GM19240 (cell line): Measurements from ENCODE around the gene FBXL20.
"Not testable (repeated sequence)": the region's sequence is repeated elsewhere in the genome, so short reads cannot be mapped to it uniquely, and the experiment has no call there.

ENCODE experiments used
- DNase-seq: peaks from one replicate; pipeline ENCODE4 v3.0.0; 2011; ENCODE audit warnings: low spot score; ENCODE audit not compliant: insufficient read length

FBXL20 gene

DNA sequence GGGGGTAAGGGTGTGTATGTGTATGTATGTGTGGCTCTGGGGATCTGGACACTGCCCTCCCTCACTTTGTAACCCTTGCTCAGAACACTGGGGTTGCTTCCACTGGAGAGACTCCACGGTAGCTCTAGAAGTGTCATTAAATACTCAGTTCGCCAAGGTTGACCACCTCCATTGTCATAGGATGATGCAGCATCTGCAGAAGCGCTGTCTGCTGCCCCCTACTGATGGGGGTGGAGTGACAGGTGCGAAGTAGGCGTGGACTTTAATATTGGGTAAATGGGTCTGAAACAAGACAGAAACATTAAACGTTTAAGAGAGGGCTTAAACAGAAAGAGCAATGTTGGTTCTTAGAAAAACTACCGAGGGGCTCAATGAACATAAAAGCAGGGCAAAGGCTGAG lies 140.1 kb downstream of the FBXL20 start:
- DNase-seq: no peak

GRCh38 chr17:39252788-39253460 lies 148.5 kb downstream of the FBXL20 start:
- DNase-seq: no peak

DNA sequence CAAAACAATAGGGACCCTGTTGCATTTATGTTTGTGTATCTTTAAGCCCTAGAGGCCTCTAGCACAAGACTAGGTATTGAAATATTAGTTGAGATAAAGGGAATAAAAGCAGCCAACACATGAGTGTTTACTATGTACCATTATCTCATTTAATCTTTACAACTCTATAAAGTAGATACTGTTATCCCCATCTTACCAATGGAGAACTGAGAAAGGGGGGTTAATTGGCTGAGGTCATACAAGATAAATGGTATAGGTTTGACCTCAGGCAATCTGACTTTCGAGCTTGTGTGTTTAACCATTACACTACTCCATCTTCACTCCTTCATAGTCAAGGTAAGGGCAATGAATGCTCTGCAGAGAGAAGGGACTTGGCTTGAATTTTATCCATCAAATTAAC lies 149.4 kb downstream of the FBXL20 start:
- DNase-seq: no peak

GRCh38 chr17:39250076-39250475 lies 151.3 kb downstream of the FBXL20 start:
- DNase-seq: not testable (repeated sequence)

GRCh38 chr17:39246274-39246673 lies 155.2 kb downstream of the FBXL20 start:
- DNase-seq: no peak

GRCh38 chr17:39244600-39245570 lies 156.5 kb downstream of the FBXL20 start:
- peak; percentile 68 for DNase-seq

GRCh38 chr17:39244016-39244599 lies 157.3 kb downstream of the FBXL20 start:
- no peak for DNase-seq

- no peak for DNase-seq
Measured at GRCh38 chr17:39243155-39243554, 158.3 kb downstream of the FBXL20 start.

GRCh38 chr17:39240631-39241030 lies 160.8 kb downstream of the FBXL20 start:
- DNase-seq: no peak

DNA sequence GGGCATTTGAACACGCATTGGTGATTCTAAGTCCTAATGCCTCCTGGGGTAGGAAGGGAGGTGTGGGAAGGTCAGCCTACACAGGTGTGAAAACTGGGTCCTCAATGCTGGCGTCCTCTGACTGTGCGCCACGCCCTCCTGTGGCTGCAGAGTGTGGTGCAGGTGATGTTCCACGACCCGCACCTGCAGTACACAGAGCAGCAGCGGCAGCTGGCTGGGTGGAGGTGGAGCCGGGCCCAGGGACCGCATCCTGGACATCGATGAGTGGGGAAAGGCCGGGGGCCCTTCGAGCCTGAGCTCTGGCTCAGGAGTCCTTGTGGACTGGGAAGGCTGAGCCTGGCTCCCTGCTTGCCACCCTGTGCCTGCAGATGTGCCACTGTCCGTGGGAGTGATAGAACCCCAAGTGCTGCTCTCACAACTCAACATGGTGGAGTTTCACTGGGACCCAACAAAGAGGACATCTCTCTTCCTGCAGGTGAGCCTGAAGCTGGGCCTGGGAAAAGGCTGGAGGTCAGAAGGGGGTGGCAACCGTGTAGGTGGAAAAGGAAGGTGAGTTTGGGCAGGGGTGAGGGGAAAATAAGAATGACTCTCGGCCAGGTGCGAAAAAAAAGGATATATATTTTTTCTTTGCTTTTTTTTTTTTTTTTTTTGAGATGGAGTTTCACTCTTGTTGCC lies 161.6 kb downstream of the FBXL20 start:
- no peak for DNase-seq

DNA sequence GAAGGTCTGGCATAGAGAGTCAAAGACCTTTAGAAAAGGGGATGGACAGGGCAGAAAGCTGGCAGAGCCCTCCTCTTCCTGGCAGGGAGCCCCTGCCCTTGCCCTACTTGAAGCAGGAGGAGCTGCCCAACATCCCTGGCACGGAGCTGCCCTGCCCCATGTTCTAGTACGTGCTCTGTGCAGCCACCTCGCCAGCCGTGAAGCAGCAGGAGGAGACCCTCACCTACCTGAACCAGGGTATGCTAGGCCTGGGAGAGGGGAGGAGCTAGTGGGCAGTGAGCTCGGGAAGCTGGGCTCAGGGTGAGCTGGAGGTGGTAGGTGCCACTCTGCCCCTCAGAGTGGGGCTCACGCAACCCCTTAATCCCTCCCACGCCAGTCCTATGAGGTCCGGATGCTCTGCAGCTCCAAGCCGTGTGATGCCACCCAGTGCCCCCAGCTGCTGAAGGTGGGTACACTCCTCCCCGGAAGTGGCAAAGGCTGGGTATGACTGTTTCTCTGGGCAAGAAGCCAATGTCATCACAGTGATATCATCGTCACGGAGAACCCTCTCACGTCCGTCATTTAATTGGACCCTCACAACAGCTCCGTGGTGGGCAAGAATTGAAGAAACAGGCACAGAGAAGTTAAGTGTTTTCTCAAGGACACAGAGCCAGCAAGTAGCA lies 163.0 kb downstream of the FBXL20 start:
- DNase-seq: no peak

DNA sequence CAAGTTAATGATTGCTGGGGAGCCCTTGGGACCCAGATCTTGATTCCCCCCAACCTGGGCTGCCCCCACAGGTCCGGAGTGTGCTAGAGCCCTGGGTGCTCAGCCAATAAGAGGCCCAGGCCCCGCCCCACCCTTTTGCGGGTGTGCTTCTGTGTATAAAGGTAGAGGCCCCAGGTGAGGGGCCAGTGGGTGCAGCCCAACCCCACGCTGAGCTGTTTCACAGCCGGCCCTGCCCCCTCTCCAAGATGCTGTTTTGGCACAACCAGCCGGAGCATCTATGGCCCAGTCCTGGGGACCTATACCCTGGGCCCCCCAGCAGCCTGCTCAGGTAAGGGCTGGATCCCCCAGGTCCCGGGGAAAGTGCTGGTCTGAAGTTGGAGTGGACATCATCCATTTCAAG lies 163.8 kb downstream of the FBXL20 start:
- no peak for DNase-seq

GRCh38 chr17:39236981-39237441 lies 164.4 kb downstream of the FBXL20 start:
- no peak for DNase-seq

GRCh38 chr17:39236450-39236927 lies 164.9 kb downstream of the FBXL20 start:
- DNase-seq: no peak

GRCh38 chr17:39235555-39236449 lies 165.6 kb downstream of the FBXL20 start:
- DNase-seq: peak; percentile 67

GRCh38 chr17:39231591-39232551 lies 169.6 kb downstream of the FBXL20 start:
- peak; percentile 76 for DNase-seq

DNA sequence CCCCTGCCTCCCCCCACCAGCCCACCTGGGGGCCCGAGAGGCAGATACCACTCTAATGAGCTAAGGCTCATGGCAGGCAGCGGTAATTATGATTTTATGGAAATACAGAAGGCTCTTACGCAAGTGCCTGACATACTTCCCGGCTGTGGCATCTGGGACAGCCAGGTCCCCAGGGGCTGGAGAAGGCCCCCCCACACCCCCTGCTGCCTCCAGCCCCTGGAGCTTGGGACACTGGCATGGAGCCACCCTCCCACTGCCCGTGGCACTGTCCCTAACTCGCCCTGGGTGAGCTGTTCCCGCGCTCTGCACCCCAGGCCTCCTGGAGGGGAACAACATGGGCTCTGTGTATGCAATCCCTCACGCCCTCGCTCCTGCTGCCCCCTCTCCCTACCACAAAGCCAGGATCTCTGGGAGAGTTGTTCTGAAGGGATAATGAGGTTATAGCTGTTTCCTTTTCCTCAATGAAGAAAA lies 170.3 kb downstream of the FBXL20 start:
- DNase-seq: no peak

DNA sequence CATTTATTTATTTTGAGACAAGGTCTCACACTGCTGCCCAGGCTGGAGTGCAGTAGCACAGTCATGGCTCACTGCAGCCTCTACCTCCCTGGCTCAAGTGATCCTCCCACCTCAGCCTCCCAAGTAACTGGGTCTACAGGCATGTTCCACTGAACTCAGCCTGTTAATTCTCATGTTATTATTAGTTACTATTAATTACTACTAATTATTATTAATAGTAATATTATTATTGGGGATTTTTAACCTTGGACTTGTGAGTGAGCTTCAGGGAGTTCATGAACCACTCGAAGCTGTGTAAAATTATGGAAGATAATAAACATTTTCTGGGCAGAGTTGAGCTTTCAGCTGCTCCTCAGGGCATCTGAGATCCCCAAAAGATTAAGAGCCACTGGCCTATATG lies 171.1 kb downstream of the FBXL20 start:
- DNase-seq: no peak
